ENCODE results near the gene CERKL. TPM values are rescaled to one million over a fixed set of nuclear protein-coding genes. Genes with fewer than 3 reads are reported as not detected.
"Not testable (repeated sequence)": the region's sequence is repeated elsewhere in the genome, so short reads cannot be mapped to it uniquely, and the experiment has no call there.

The CERKL gene, protein sequence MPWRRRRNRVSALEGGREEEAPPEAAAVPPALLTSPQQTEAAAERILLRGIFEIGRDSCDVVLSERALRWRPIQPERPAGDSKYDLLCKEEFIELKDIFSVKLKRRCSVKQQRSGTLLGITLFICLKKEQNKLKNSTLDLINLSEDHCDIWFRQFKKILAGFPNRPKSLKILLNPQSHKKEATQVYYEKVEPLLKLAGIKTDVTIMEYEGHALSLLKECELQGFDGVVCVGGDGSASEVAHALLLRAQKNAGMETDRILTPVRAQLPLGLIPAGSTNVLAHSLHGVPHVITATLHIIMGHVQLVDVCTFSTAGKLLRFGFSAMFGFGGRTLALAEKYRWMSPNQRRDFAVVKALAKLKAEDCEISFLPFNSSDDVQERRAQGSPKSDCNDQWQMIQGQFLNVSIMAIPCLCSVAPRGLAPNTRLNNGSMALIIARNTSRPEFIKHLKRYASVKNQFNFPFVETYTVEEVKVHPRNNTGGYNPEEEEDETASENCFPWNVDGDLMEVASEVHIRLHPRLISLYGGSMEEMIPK
- 29.5 TPM for polyA plus RNA-seq (2012; ENCODE audit: insufficient read depth, insufficient read length)

DNA sequence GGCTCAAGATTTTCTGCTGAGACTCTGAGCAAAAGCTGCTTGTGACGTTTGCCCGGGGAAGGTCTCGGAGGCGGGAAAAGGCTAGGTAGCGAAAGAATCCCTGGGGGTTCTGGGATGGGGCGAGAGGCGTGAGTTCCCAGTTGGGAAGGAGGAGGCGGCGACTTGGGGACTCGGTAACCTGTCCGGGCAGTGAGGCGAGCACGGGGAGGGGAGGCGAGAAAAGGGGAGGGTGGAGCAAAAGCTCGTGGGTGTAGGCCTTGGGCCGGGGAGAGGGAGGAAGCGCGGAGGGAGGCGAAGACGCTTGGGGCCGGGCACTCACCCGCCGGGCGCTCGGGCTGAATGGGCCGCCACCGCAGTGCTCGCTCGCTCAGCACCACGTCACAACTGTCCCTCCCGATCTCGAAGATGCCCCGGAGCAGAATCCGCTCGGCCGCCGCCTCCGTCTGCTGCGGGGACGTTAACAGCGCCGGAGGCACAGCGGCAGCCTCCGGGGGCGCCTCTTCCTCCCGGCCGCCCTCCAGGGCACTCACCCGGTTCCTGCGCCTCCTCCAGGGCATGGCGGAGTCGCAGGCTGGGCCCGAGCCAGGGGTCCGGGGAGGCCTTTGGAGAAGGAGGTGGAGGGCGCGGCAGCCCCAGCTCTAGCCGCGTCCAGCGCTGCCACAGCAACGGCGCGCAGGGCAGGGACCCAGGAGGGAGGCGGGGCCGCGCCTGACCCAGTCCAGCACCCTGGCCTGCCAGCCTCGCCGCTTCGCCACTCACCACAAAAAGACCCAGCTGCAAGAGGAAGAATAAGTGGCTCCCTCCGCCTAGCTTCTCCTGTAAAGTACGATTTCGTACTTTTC lies at the start of gene CERKL:
TSS of gene CERKL (minus strand) at position 656 of the 842 bp plus-strand sequence. CDS start at position 557, 99 bp downstream.
- no peak within 1 kb of the TSS for H3K4me3 ChIP-seq (ENCODE audit: low read length)
- no peak for DNase-seq (ENCODE audit: low read depth, low spot score)

- DNase-seq (ENCODE audit: low read depth, low spot score); H3K4me3 ChIP-seq (ENCODE audit: low read length): not testable (repeated sequence)
Observed at GRCh38 chr2:181702519-181702918, 45.6 kb upstream of the CERKL start.

GRCh38 chr2:181698223-181698622 lies 41.3 kb upstream of the CERKL start:
- no peak overlapping the region for H3K4me3 ChIP-seq (ENCODE audit: low read length)
- no peak for DNase-seq (ENCODE audit: low read depth, low spot score)

GRCh38 chr2:181697571-181697970 lies 40.7 kb upstream of the CERKL start:
- DNase-seq (ENCODE audit: low read depth, low spot score): no peak
- no peak overlapping the region for H3K4me3 ChIP-seq (ENCODE audit: low read length)

GRCh38 chr2:181697126-181697525 lies 40.2 kb upstream of the CERKL start:
- DNase-seq (ENCODE audit: low read depth, low spot score): no peak
- no peak overlapping the region for H3K4me3 ChIP-seq (ENCODE audit: low read length)

GRCh38 chr2:181694271-181694670 lies 37.4 kb upstream of the CERKL start:
- H3K4me3 ChIP-seq (ENCODE audit: low read length): no peak overlapping the region
- DNase-seq (ENCODE audit: low read depth, low spot score): no peak

DNA sequence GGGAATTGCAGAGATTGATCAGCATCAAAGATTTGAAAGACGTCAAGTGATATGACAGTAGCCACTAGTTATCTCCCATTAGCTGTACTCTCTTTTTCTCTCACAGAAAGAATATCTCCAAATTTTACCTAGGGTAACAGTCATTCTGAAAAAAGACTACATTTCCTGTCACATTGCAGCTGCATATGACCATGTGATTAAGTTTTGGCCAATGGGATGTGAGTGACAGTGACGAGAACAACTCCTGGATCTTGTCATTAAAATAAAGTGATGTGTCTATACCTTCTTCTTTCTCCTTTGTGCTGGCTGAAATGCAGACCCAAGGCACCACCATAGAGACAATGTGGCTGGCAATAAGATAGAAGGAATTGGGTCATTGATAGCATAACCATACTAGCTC lies 34.0 kb upstream of the CERKL start:
- no peak for DNase-seq (ENCODE audit: low read depth, low spot score)
- H3K4me3 ChIP-seq (ENCODE audit: low read length): no peak overlapping the region

GRCh38 chr2:181686576-181687185 lies 29.8 kb upstream of the CERKL start:
- H3K4me3 ChIP-seq (ENCODE audit: low read length): no peak overlapping the region
- no peak for DNase-seq (ENCODE audit: low read depth, low spot score)

DNA sequence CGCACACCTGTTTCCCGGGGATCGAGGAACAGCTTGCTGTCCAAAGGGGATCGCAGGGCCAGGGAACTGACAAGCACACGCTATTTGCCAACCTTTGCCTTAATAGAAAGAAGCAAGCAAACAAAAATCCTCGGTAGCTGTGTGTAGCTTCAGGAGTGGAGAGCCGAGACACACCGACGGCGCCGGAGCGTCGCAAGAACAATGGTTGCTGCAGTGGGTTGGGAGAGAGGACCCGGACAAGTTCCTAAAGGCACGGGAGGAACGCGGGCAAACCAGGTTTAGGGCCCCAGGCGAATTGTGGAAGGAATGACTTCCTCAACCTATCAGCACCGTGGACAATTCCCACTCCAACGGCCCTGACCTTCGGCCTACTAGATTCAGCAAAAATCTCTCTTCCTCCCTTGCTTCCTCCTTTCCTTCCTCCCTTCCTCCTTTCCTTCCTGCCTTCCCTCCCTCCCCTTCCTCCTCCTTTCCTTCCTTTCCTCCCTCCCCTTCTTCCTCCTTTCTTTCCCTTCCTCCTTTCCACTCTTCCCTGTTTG lies 28.3 kb upstream of the CERKL start:
- no peak for DNase-seq (ENCODE audit: low read depth, low spot score)
- H3K4me3 ChIP-seq (ENCODE audit: low read length): no peak overlapping the region

- no peak for DNase-seq (ENCODE audit: low read depth, low spot score)
- no peak overlapping the region for H3K4me3 ChIP-seq (ENCODE audit: low read length)
Observed at GRCh38 chr2:181684454-181685149, 27.7 kb upstream of the CERKL start.

DNA sequence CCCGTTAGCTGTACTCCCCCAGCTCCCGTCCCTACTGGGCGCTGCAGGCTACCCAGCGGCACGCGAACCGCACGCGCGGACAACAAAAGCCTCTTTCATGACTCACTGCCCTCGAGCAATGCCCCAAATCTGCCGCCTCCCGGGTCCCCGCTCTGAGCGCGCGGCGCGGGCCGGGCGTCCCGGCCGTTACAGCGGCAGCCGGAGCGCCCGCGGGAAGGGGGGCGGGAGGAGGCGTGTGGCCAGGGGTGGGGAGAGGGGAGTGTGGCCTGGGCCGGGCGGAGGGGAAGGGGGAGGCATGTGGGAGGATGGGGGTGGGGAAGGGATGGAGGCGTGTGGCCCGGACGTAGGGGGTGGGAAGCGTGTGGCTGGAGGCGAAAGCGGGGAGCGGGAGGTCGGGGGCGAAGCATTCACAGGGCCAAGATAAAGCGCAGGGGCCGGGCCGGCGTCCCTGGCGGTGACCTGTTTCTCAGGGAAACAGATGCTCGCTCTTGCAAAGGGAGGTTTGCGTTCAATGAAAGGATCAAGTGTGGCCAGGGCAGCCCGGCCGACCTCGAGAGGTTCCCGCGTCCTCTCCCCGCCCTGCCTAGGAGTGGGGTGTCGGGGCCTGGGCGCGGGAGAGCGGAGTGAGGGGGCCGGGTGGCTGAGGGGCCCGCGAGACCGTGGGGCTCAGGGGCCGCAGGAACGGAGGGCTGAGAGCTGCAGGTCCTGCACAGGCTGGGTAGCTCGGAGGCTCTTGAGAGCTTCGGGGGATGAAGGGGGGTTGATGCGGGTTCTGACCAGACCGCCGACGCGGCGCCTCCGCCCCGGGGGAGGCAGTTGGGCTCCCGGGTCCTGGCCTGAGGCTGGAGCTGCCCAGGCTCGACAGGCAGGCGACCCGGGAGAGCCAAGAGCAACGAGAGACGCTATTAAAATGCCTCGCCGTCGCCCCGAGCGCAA lies 26.9 kb upstream of the CERKL start:
- no peak for DNase-seq (ENCODE audit: low read depth, low spot score)
- H3K4me3 ChIP-seq (ENCODE audit: low read length): no peak overlapping the region

DNA sequence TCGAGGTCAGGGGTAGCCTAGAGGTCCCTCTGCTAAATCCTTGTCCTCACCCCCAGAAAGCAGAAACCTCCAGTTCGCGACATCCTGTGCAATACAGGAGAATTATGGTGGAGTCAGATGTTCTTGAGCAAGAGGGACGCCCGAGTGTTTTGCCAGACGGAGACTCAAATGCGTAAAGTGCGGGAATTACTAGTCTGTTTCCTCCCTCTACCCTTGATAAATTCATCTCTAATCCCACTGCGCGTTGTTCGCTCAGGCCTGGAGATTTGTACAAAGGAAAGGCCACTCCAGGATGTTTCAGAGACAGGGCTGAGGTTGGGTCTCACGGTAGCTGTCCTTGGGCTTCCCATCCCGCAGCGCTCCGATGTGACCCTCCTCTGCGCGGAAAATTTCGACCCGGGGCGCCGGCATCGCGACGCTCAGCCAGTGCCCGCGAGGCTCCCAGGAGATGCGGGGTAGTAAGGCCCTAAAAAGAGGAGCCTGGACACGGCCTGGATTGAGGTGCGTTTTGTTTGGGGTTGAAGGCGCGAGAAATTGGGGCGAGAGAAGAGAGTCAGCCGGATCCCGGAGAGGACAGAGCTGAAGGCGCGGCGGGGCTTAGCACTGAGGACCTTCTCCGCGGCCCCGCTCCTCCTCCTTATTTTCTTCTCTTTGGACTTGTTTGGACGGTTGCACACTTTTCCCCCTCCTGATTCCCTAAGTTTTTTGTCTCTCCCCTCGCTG lies 26.1 kb upstream of the CERKL start:
- no peak overlapping the region for H3K4me3 ChIP-seq (ENCODE audit: low read length)
- DNase-seq (ENCODE audit: low read depth, low spot score): no peak

- no peak for DNase-seq (ENCODE audit: low read depth, low spot score)
- H3K4me3 ChIP-seq (ENCODE audit: low read length): no peak overlapping the region
Observed at GRCh38 chr2:181682026-181682789, 25.3 kb upstream of the CERKL start.

DNA sequence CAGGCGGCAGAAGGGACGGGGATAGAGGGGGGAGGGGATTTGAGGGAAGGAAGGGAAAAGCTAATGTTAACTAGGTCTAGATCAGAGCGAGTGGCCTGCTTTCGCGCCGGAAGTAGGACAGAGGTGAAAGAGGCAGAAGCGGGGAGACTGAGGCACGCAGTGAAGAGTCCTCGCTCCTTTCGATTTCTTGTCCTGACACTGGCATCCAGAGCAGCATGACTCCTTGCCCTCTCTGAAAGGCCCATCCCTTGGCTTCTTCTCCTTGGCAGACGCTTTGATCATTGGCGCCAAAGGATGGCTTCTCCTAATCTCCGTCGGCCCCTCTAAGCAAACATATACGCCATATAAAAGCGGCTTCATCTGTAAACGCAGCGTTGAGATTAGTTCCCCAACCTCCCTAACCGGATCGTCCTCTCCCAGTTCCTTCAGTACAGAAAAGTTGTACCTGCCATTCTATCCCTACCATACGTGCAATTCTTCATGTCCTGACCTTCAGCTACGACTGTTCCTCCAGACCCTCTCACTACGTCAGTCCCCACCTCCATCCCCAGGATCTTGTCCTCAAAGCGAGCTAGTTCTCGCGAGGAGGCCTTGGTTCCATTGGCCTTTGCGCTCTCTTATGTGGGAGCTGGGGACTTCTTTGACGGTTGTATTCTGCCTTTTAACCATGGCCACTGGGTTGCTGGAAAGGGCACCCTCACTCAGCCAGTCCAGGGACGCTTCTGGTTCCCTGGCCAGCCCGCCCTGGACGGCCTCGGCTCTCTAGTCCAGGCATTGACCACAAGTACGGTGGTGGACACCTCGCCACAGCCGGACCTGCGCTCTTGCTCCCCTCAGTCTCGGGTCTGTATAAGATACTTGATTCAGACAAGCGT lies 24.3 kb upstream of the CERKL start:
- no peak for DNase-seq (ENCODE audit: low read depth, low spot score)
- peak overlapping the region; percentile 27; the same call in 1 of the 2 replicates for H3K4me3 ChIP-seq (ENCODE audit: low read length)
